ENCODE measurements around the gene PTPRN2. TPM values are rescaled to one million over a fixed set of nuclear protein-coding genes. Genes with fewer than 3 reads are reported as not detected.

PTPRN2 gene
- total RNA-seq, 1 experiment from 2014 or later: 2.1 TPM

- Histone ChIP-seq H3K9me2 (ENCODE audit: insufficient read depth) (no peaks in the 10 kb centered on the region), H3K4me1 (ENCODE audit: control insufficient read depth in 1 of 2, insufficient read depth in 2 of 2, low read length in 2 of 2) (peaks cover 7 to 35% of the 10 kb centered on the region in 2 experiments; a peak in 3 of 4 replicates), H4K20me1 (ENCODE audit: insufficient read depth) (no peaks in the 10 kb centered on the region), H3K4me2 (ENCODE audit: low read length) (no peak overlapping the region), H3K4me3 (replicated peaks in 1 of 2; ENCODE audit: low read depth in 1 of 2, low read length in 2 of 2) (no peak overlapping the region), H3K79me2 (ENCODE audit: insufficient read depth, low read length) (peaks cover 2% of the 10 kb centered on the region; the same call in 1 of the 2 replicates), H2AFZ (ENCODE audit: low read depth, low read length, poor library complexity, severe bottlenecking) (no peak overlapping the region), H3K9me3 (ENCODE audit: control insufficient read depth in 1 of 2, insufficient read depth in 1 of 2, low read depth in 1 of 2, low read length in 2 of 2) (no peaks in the 10 kb centered on the region), H3K27ac (ENCODE audit: low read depth, low read length) (no peak overlapping the region), H3K27me3 (ENCODE audit: insufficient read depth, low read length) (no peaks in the 10 kb centered on the region), H3K36me3 (ENCODE audit: control insufficient read depth in 1 of 2, insufficient read depth in 2 of 2, low read length in 2 of 2) (no peaks in the 10 kb centered on the region), H3K9ac (ENCODE audit: low read length) (no peak overlapping the region)
- DNase-seq (ENCODE audit: low read depth, low spot score) (no peak), ATAC-seq (no peak)
- RAD21 ChIA-PET (ENCODE audit: low non-redundant PET in 1 of 2, low total read pairs in 2 of 2, uncharacterized antibody in 2 of 2, unreplicated experiment in 2 of 2): no interaction called here
- intact Hi-C loops (cut with micrococcal nuclease): no loop called here
- POLR2A ChIA-PET: no interaction called here
- CTCF ChIA-PET: no interaction called here
- no TSS peak for BruUV-seq (replicated peaks)
- no peak for TF ChIP-seq ZNF274 (IDR thresholded peaks at IDR 0.05; ENCODE audit: low read depth, low read length)
These were observed 926.5 kb downstream of the PTPRN2 start for GRCh38 chr7:157660971-157661610.

GRCh38 chr7:157658851-157659412 lies 928.7 kb downstream of the PTPRN2 start:
- Histone ChIP-seq H3K9ac (ENCODE audit: low read length) (no peak overlapping the region), H3K27me3 (ENCODE audit: insufficient read depth, low read length) (no peaks in the 10 kb centered on the region), H3K36me3 (ENCODE audit: control insufficient read depth in 1 of 2, insufficient read depth in 2 of 2, low read length in 2 of 2) (no peaks in the 10 kb centered on the region), H3K4me2 (ENCODE audit: low read length) (no peak overlapping the region), H3K4me3 (replicated peaks in 1 of 2; ENCODE audit: low read depth in 1 of 2, low read length in 2 of 2) (no peak overlapping the region), H3K9me2 (ENCODE audit: insufficient read depth) (no peaks in the 10 kb centered on the region), H3K4me1 (ENCODE audit: control insufficient read depth in 1 of 2, insufficient read depth in 2 of 2, low read length in 2 of 2) (peaks cover 2 to 17% of the 10 kb centered on the region in 2 experiments; a peak in 2 of 4 replicates), H2AFZ (ENCODE audit: low read depth, low read length, poor library complexity, severe bottlenecking) (no peak overlapping the region), H3K79me2 (ENCODE audit: insufficient read depth, low read length) (0 out of 2 replicates have a peak, but pooled peaks cover 2% of the 10 kb centered on the region), H3K9me3 (ENCODE audit: control insufficient read depth in 1 of 2, insufficient read depth in 1 of 2, low read depth in 1 of 2, low read length in 2 of 2) (no peaks in the 10 kb centered on the region), H3K27ac (ENCODE audit: low read depth, low read length) (no peak overlapping the region), H4K20me1 (ENCODE audit: insufficient read depth) (no peaks in the 10 kb centered on the region)
- TF ChIP-seq JUND (IDR thresholded peaks at IDR 0.05): no peak
- TF ChIP-seq POLR2A (IDR thresholded peaks at IDR 0.05; ENCODE audit: borderline replicate concordance, extremely low read depth, insufficient read depth, insufficient read length): no peak
- no peak for TF ChIP-seq SRF (IDR thresholded peaks at IDR 0.05; ENCODE audit: low read depth)
- CTCF ChIA-PET: no interaction called here
- BruUV-seq (replicated peaks): no TSS peak
- intact Hi-C loops (cut with micrococcal nuclease): no loop called here
- POLR2A ChIA-PET: no interaction called here
- ATAC-seq: no peak
- DNase-seq (ENCODE audit: low read depth, low spot score): no peak
- RAD21 ChIA-PET (ENCODE audit: low non-redundant PET in 1 of 2, low total read pairs in 2 of 2, uncharacterized antibody in 2 of 2, unreplicated experiment in 2 of 2): no interaction called here
